Loucy (cell line): Measurements from ENCODE around the gene ACAP2.

Experiments
- EZH2phosphoT487 ChIP-seq: fragments of 200-600 bp; IDR thresholded peaks from 2 replicates; pipeline ENCODE4 v1.6.1; 2018; ENCODE audit warnings: antibody characterized with exemption, mild to moderate bottlenecking, moderate library complexity, borderline replicate concordance
- TF ChIP-seq, protein P1 (sequence below): fragments of 200-600 bp; sonication (generic); conservative IDR thresholded peaks from 2 replicates; pipeline ENCODE4 v1.5.1; 2014; ENCODE audit warnings: mild to moderate bottlenecking, antibody characterized with exemption, low read length

DNA sequence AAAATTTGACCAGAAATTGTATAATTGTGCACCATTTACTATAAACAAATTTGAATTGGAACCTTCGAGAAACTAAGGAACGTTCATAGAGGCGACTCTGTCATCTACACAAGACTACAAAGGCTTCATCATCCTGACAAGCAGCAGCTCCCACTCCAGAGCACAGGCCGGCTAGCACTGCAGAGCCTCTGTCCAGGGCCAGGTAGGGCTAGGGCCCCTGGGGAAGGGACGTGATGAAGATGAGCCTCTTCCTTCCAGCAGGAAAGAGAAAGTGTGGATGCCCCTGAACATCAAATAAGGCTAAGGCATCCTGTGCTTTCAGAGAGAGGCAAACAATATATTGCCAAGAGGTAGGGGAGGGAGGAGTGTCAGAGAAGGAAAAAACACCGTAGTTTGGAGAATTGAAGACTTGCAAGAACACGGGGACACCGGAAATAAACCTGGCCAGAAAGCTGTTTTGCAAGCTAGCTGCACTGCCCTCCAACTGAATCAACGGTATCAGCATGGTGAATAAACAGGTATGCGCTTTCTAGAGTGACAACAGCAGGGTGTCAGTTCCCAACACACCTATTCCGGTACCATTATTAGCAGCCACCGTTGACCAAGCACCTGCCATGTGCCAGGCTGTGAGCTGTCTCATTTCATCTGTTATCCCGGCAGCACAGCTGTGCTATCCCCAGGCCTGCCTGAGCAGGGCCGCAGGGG, 184.2 kb downstream of the ACAP2 start:
- TF ChIP-seq, protein P1, sequence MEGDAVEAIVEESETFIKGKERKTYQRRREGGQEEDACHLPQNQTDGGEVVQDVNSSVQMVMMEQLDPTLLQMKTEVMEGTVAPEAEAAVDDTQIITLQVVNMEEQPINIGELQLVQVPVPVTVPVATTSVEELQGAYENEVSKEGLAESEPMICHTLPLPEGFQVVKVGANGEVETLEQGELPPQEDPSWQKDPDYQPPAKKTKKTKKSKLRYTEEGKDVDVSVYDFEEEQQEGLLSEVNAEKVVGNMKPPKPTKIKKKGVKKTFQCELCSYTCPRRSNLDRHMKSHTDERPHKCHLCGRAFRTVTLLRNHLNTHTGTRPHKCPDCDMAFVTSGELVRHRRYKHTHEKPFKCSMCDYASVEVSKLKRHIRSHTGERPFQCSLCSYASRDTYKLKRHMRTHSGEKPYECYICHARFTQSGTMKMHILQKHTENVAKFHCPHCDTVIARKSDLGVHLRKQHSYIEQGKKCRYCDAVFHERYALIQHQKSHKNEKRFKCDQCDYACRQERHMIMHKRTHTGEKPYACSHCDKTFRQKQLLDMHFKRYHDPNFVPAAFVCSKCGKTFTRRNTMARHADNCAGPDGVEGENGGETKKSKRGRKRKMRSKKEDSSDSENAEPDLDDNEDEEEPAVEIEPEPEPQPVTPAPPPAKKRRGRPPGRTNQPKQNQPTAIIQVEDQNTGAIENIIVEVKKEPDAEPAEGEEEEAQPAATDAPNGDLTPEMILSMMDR = no peak
- TF ChIP-seq EZH2phosphoT487 = no peak
